Stimulated activated CD8-positive, alpha-beta memory T cell treated with anti-CD3 and anti-CD28 coated beads, Interleukin-7, amount 100 ng/mL, for 48 hours (primary cell): ENCODE measurements around the gene PABPN1L.

Experiments used
- DNase-seq, 2 donors: peaks; one replicate each; pipeline ENCODE4 v3.0.0-alpha.2; 2020; ENCODE audit warnings: low read depth in 1 of 2; ENCODE audit errors: extremely low read depth in 1 of 2

Gene PABPN1L

GRCh38 chr16:88815227-88815626 lies 51.2 kb downstream of the PABPN1L start:
- no peak for DNase-seq

GRCh38 chr16:88814144-88814502 lies 52.3 kb downstream of the PABPN1L start:
- DNase-seq = no peak
